ENCODE data around the gene JPH3.

GRCh38 chr16:87562201-87562600, 40.1 kb upstream of the JPH3 start:
- TF ChIP-seq CTCF (IDR thresholded peaks at IDR 0.05; ENCODE audit: poor library complexity) (no peak), EZH2 (IDR thresholded peaks at IDR 0.05; ENCODE audit: borderline replicate concordance) (no peak)
